ENCODE data around the gene LAMP2. TPM values are rescaled to one million over a fixed set of nuclear protein-coding genes. Genes with fewer than 3 reads are reported as not detected.
A peak's percentile ranks its signal among the peaks of the same experiment; 100 is the strongest.

Gene LAMP2
- total RNA-seq, 4 donors from 2014 or later: 65.7 to 108 (median 75.6) TPM

GRCh38 chrX:120468479-120468824, 644 bp downstream of the LAMP2 start:
- Histone ChIP-seq H3K4me1 (peaks cover 0 to 38% (median 0%) of the 10 kb centered on the region in 3 donors), H3K27ac (peak overlapping the region; percentile 67 to 88 (median 86)), H3K4me3 (peak overlapping the region; percentile 68 to 69), H3K36me3 (no peaks in the 10 kb centered on the region), H3K9me3 (no peaks in the 10 kb centered on the region), H3K27me3 (no peaks in the 10 kb centered on the region)
- TF ChIP-seq CTCF (IDR thresholded peaks at IDR 0.05) (no peak), POLR2A (IDR thresholded peaks at IDR 0.05) (no peak), POLR2AphosphoS5 (IDR thresholded peaks at IDR 0.05) (no peak)
- ATAC-seq: no peak
- WGBS, 2 donors (ENCODE audit: low coverage in 1 of 2): 0 to 37% methylated on average over 2 of the region's 2 CpGs

- 0 to 27% methylated on average over 3 of the region's 4 CpGs for WGBS, 2 donors (ENCODE audit: low coverage in 1 of 2)
These were observed 1.0 kb downstream of the LAMP2 start for GRCh38 chrX:120468071-120468470.

GRCh38 chrX:120464411-120464810, 4.7 kb downstream of the LAMP2 start:
- no peak for ATAC-seq
- WGBS, 2 donors (ENCODE audit: low coverage in 1 of 2): 75 to 79% methylated on average over 2 to 3 of the region's 4 CpGs
- TF ChIP-seq CTCF (IDR thresholded peaks at IDR 0.05): no peak
- no peak for TF ChIP-seq POLR2AphosphoS5 (IDR thresholded peaks at IDR 0.05)
- no peaks in the 10 kb centered on the region for H3K9me3 ChIP-seq
- H3K4me1 ChIP-seq: peaks cover 0 to 49% (median 0%) of the 10 kb centered on the region in 3 donors
- no peaks in the 10 kb centered on the region for H3K27me3 ChIP-seq
- H3K4me3 ChIP-seq: no peak overlapping the region
- no peaks in the 10 kb centered on the region for H3K36me3 ChIP-seq
- no peak overlapping the region for H3K27ac ChIP-seq

More at GRCh38 chrX:120468071-120468470, 1.0 kb downstream of the LAMP2 start:
- Histone ChIP-seq H3K27ac (peak overlapping the region in 2 of 4 donors; percentile 87 to 88), H3K27me3 (no peaks in the 10 kb centered on the region), H3K4me3 (peak overlapping the region; percentile 68 to 69), H3K4me1 (peaks cover 0 to 42% (median 0%) of the 10 kb centered on the region in 3 donors), H3K9me3 (no peaks in the 10 kb centered on the region), H3K36me3 (no peaks in the 10 kb centered on the region)
- TF ChIP-seq EP300 (IDR thresholded peaks at IDR 0.05) (no peak), POLR2AphosphoS5 (IDR thresholded peaks at IDR 0.05) (no peak), CTCF (IDR thresholded peaks at IDR 0.05) (no peak), POLR2A (IDR thresholded peaks at IDR 0.05) (no peak)
- ATAC-seq: no peak

GRCh38 chrX:120463241-120463640, 5.9 kb downstream of the LAMP2 start:
- ATAC-seq: no peak
- Histone ChIP-seq H3K27ac (no peak overlapping the region), H3K4me3 (no peak overlapping the region), H3K27me3 (no peaks in the 10 kb centered on the region), H3K9me3 (no peaks in the 10 kb centered on the region), H3K4me1 (peaks cover 0 to 60% (median 0%) of the 10 kb centered on the region in 3 donors), H3K36me3 (no peaks in the 10 kb centered on the region)
- 82 to 91% methylated on average over 1 of the region's 1 CpG for WGBS, 2 donors (ENCODE audit: low coverage in 1 of 2)
- TF ChIP-seq POLR2AphosphoS5 (IDR thresholded peaks at IDR 0.05) (no peak), CTCF (IDR thresholded peaks at IDR 0.05) (no peak), EP300 (IDR thresholded peaks at IDR 0.05) (no peak), POLR2A (IDR thresholded peaks at IDR 0.05) (no peak)

- ATAC-seq: no peak
These were observed 6.7 kb downstream of the LAMP2 start for GRCh38 chrX:120462370-120462769.

More at GRCh38 chrX:120462370-120462769, 6.7 kb downstream of the LAMP2 start:
- TF ChIP-seq POLR2AphosphoS5 (IDR thresholded peaks at IDR 0.05): no peak
- TF ChIP-seq POLR2A (IDR thresholded peaks at IDR 0.05): no peak
- no peak for TF ChIP-seq CTCF (IDR thresholded peaks at IDR 0.05)
- TF ChIP-seq EP300 (IDR thresholded peaks at IDR 0.05): no peak
- Histone ChIP-seq H3K36me3 (no peaks in the 10 kb centered on the region), H3K27me3 (no peaks in the 10 kb centered on the region), H3K4me1 (peaks cover 0 to 60% (median 0%) of the 10 kb centered on the region in 3 donors), H3K4me3 (no peak overlapping the region), H3K27ac (no peak overlapping the region), H3K9me3 (no peaks in the 10 kb centered on the region)
- WGBS, 2 donors (ENCODE audit: low coverage in 1 of 2): no CpG with 5 or more reads among the region's 2 CpGs
